Effector CD8-positive, alpha-beta T cell (primary cell): ENCODE results near the gene CTIF.

Experiments used
- DNase-seq: peaks from one replicate; lab custom pipeline; 2025; lab: John Stamatoyannopoulos, UW

CTIF gene

GRCh38 chr18:48789259-48789812, 250.5 kb downstream of the CTIF start:
- no peak for DNase-seq

DNA sequence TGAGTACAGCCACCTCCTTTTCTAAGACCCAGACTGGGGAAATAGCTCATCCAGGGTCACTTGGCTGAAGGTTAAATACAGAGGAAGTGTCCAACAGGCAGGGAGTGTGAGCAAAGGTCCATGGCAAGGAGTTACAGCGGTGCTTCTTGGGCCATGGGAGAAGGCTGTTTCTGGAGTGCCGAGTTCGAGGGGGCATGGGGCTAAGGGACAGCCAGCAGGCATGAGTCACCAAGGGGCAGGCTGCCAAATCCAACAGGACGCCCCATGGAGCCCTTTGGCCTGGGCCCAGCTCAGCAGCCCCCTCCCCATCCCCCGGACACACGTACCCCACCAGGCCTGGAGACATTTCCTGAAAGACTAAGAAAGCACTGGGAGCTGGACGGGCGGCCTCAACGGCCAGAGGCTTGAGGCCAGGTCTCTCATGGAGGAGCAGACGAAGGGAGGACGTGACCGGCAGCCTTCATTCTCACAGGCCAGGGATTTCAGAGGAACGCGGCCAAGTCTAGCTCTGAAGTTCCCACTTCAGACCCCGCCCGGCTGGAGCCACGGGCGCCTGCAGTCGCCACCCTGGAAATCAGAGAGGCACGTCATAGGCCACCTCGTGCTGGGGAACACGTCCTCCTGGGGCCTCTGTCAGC, 251.5 kb downstream of the CTIF start:
- no peak for DNase-seq

DNA sequence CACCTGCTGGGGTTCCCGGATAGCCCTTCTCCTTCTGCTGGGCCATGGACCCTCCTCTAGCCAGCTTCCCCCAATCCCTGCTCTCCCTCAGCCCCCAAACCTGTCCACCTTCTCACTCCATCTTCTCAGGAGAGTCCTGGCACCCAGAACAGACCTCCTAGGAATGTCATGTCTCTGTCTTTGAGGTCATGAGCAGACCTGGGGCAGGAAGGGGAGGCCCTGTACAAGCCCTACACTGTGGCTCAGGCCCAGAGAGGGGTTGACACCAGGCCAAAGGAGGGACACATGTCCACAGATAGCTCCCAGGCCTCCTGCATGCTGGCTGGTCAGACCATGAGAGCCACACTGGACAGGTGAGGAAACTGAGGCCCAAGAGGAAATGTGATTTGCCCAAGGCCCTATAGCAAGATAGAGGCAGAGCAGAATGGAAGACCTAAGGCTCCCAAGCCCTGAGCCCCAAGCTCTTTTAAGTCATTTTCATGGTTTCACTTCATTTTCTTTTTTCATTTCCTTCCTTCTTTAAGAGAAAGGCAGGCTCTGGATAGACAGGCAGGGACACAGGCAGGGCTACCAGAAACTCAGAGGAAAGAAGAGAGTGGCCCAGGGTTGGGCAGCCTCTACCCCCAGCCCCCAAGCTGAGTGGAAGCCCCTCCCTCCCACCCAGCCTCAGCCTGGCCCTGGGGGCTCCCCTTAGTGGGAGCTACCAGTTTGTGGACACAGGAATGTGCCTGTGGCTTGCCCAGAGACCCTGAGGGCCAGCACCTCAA, 252.2 kb downstream of the CTIF start:
- no peak for DNase-seq

GRCh38 chr18:48791636-48792105, 252.8 kb downstream of the CTIF start:
- no peak for DNase-seq

DNA sequence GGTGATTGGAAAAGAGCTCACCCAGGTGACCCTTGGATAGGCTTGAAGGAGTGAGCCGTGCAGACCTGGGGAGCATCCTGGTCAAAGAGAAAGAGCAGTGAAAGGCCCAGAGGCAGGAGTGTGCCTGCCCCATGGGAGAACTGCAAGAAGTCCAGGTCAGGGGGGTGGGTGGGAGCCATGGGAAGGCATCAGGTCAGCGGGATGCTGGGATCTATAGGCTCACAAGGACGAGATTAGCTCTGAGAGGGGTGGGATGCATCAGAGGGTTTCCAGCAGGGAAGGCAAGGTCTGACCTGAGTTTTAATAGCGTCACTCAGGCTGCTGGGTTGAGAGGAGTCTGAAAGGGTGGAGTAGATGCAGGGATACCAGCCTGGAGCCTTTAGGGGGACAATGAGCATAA, 253.3 kb downstream of the CTIF start:
- no peak for DNase-seq

DNA sequence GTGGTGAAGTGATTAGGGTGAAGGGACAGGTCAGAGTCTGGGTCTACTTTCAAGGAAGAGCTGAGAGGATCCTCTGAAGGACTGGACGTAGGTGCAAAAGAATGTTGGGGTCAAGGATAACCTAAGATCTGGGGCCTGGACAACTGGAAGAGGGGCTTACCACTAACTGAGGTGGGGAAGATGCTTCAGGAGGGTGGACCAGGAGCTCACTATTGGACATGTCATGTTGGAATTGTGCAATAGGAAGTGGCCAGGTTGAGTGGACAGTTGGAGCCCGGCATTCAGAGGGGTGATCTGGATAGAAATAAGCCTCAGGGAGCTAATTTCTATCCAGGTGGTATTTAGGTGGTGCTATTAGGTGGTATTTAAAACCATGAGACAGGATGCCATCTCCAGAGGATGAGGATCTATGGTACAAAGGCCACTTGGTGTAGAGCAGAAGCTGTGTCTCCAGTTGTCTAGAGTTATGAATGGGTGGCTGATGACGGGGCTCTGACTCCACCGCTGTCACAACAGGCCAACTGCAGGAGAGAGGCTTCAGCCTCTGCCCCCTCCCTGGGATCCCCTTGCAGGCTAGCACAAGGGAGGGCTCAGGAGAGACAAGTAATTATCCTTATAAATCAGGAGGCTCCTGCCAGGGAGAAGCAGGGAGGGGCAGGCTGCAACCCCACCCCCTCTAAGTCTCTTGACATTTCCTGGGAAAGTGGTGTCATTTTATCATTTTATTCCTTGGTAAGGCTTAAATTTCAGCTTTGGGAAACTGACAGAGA, 254.0 kb downstream of the CTIF start:
- DNase-seq: no peak

GRCh38 chr18:48794251-48794970, 255.6 kb downstream of the CTIF start:
- no peak for DNase-seq

DNA sequence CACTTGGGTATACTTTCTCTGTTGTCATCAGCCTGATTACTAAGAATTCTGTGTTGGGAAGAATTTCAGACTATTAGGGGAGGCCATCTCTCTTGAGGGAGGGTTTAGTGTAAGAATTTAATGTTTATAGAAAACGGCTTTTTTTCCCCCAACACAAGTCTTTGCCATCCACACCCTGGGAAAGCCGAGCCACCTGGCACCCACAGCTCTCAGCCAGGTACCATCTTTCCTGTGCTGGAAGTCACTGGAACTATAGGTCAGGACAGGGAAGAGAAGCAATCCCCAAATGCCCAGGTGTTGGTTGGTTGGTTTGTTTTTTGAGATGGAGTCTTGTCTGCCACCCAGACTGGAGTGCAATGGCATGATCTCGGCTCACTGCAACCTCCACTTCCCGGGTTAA, 256.9 kb downstream of the CTIF start:
- DNase-seq: no peak

GRCh38 chr18:48796491-48797205, 257.8 kb downstream of the CTIF start:
- no peak for DNase-seq

DNA sequence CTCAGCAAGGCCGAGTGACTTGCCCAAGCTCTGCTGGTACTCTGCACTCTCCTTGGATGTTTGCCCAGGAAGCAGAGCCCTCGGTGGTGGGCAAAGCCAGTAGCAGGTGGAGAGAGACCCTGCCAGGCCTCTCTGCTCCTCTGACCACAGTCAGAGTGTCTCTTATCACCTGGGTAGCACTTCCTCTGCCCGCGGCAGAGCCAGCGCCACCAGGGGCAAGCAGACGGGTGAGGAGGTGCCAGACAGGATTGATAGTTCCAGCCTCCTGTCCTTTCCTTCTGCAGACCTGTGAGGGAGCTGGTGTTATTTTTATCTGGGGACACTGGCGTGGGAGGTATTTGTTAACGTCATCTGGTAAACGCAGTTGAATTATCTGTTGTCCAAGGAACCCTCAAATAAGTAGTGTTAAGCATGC, 259.0 kb downstream of the CTIF start:
- no peak for DNase-seq

DNA sequence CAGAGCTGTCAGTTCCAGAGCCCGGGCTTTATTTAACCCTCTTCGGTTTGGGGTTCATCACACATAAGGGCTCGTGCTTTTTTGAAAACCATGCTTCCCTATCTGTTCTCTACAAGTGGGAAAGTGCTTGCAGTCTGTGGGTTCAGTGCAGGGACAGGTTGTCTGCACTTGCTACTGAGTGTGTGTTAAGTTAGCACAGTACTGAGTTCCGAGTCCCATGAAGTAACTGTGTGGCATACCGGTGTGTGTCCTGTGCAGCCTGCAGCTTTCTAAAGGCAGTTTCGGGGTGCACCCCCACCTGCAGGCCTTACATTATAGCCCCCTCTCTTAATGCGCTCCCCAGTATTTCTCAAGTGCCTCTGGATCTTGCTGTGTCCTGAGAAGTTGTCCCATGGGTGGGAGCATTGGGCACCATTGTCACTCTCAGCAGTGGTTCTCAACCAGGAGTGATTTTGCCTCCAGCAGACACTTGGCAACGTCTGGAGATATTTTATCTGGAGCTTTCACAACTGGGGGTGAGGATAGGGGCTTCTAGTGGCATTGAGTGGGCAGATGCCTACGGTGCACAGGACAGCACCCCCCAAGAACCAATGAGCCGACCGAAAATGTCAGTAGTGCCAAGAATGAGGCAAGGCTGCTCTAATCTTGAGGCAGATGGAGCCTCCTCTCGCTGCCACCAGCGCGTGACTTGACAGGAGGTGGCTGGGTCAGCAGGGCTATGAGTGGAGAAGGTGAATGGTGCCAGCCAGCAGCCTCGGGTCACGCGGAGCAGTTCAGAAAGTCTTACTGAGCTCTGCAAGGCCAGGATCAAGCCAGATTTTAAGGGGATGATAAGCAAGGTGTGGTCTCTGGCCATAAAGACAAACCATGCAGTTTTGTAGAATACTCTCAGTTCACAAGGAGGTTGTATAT, 259.8 kb downstream of the CTIF start:
- no peak for DNase-seq

- DNase-seq: no peak
Measured at GRCh38 chr18:48799724-48800315, 261.0 kb downstream of the CTIF start.

GRCh38 chr18:48800466-48800865, 261.6 kb downstream of the CTIF start:
- no peak for DNase-seq

DNA sequence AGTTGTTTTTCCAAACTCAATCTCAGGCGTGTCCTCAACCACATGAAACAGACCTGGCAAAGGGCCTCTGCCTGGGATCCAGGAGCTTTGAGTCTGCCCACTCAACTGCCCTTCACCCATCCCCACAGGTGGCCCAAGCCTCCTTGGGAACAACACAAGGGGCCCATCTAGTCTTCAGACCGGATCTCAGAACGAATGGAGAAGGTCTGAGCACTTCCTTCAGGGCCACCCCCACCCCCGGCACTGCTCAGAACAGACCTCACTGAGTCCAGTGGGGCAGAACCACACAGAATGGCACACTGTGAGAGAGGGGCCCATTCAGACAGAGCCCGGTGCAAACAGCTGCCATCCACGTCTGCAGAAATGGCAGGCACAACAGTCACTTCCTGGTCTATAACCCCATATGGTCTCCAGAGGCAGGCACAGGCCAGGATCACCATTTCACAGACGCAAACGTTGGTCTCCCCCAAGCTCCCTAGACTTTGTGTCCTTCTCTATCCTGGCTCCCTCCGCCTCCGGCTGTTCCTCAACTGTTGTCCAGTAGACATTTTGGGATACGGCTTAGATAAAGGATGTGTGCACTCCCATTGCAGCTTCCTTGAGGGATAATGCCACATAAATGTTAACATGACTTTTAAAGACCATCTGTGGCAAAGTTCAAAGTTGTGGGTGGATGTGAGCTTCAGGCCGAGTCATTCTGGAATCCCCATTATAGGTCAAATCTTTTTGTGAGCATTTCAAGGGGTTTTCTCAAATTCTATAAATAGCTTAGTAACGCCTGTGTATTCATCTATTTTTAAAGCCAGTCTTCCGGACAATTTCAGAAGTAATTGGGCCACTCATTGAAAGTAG, 262.3 kb downstream of the CTIF start:
- no peak for DNase-seq

DNA sequence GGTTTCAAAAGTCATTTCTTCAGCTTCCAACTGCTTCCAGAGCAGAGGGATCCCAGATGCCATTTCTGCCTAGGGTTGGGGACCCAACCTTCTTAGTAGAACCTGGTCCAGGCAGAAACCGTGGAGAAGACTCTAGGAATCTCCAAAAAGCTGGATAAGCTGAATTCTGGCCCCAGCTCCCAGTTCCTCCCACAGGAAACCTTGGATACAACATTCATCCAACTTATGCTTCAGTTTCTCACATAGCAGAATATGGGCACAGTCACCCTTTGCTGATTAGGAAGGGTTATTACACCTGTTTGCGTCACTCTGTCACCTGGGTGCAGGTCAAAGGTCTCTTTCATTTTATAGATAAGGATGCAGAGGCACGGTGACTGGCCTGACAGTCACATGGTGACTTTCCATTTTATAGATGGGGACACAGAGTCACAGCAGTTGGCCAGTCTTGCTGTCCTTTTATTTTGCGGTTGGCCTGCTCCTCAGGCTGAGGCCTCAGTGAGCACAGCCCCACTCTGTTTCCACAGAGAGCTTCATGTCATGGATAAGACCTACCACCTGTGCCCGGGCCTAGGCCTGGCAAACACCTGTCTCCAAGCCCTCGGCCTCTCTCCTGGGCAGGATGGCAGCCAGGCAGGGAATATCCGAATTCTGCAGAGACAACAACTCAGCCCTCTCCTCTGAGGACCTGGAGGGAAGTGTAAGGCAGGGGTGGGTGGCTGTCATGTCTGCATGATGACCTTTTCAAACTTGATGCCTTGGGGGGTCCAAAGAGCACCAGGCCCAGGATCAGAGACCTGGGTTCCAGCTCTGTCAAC, 263.1 kb downstream of the CTIF start:
- DNase-seq: no peak

DNA sequence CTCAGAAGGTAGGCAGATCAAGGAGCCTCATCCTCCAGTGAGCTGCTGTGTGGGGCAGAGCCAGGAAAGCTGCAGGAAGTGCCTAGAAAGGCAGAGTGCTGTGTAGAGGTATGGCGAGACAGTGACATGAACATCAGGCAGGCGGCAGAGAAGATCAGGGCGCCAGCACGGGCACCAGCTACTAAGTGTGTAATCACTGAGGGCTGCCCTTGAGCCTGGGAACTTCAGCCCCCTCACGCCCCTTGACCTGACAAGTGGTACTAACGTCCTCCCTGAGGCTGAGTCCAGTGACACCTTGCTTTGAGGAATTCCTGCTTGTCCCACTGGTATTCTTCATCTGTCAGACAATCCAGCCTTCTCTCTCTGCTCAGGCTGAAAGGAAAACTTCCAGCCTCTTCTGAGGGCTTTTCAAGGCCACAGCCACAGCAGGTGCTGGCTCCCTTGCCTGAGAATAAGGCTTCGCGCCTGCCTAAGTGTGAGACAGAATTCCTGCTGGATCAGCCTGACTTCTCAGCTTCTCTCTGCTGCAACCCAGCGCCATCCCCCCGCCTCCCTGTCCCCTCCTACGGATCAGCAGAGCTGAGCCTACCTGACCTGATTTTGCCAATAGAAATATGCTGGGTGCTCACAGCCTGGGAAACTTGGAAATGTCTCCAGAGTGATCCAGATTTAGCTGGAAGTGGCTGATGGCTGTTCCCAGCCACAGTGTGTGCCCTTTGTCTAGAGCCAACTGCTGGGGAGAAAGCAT, 263.9 kb downstream of the CTIF start:
- no peak for DNase-seq

DNA sequence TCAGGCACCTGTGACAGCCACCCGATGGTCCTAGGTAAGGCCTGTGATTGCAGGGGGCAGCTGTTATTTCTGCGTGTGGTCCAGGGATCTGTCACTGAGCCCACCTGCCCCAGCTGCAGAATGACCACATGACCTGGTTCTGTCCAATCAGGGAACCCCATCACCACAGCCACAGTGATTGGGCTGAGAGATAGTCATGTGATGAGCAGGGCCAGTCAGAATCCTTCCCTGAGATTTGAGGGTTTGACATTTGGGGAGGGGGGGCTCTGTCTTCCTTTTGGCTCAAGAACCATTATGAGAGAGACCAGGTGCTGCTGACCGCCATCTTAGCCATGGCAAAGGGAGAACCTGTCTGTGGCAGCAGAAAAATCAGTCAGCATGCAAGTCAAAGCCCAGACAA, 264.7 kb downstream of the CTIF start:
- no peak for DNase-seq
